Measurements from ENCODE around the gene ENTREP3. TPM values are rescaled to one million over a fixed set of nuclear protein-coding genes. Genes with fewer than 3 reads are reported as not detected.

ENTREP3 gene
- total and polyA plus RNA-seq, 7 experiments from 2014 or later = 1.8 to 24.3 (median 11.6) TPM

DNA sequence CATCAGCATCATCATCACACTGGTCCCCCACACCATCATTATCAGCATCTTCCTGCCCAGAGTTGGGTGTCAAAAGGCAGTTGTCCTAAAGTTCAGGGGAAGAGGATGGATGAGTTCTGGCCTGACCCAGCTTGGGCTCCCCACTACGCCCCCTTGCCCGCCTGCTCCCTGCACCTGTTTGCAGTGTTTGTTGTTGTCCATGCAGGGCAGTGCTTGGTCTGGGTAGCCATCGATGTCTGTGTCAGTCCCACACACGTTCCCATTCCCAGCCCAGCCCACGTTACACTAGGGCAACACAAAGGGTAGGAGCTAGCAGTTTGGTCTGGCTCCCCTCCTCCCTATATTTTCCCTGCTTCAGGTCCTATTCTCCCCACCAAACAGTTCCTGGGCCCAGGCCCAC lies 54.4 kb downstream of the ENTREP3 start:
- ChIA-PET POLR2A (interaction anchor here (1.2 kb wide), 1 partner anchor 44 kb away, joined by 3 read pairs; no protein-coding TSS in a partner anchor), CTCF (no interaction called here)
- H3K9me3 Mint-ChIP-seq = no peaks in the 10 kb centered on the region
- intact Hi-C loops (cut with micrococcal nuclease) = no loop called here
- peaks cover 0 to 6% (median 0%) of the 10 kb centered on the region in 5 donors for H3K36me3 Mint-ChIP-seq
- ATAC-seq (no peak), DNase-seq (no peak)
- H3K4me3 Mint-ChIP-seq = no peak overlapping the region
- H3K9me3 ChIP-seq (ENCODE audit: control insufficient read depth in 2 of 3, low read length in 3 of 3) = no peaks in the 10 kb centered on the region
- no peaks in the 10 kb centered on the region for H3K36me3 ChIP-seq (ENCODE audit: control insufficient read depth in 2 of 3, insufficient read depth in 3 of 3, low read length in 3 of 3)
- no peaks in the 10 kb centered on the region for H3K4me1 ChIP-seq (ENCODE audit: control insufficient read depth in 2 of 2, insufficient read depth in 2 of 2, low read length in 2 of 2)
- H3K4me3 ChIP-seq (ENCODE audit: low read length) = no peak overlapping the region
- H3K27ac ChIP-seq (ENCODE audit: low read depth, low read length) = no peak overlapping the region
- no peaks in the 10 kb centered on the region for H3K27me3 Mint-ChIP-seq
- H3K4me1 Mint-ChIP-seq = peaks cover 0 to 4% (median 0%) of the 10 kb centered on the region in 7 donors
- H3K27me3 ChIP-seq (ENCODE audit: control insufficient read depth in 2 of 2, insufficient read depth in 2 of 2, low read length in 2 of 2) = no peaks in the 10 kb centered on the region
- H3K27ac Mint-ChIP-seq = no peak overlapping the region

DNA sequence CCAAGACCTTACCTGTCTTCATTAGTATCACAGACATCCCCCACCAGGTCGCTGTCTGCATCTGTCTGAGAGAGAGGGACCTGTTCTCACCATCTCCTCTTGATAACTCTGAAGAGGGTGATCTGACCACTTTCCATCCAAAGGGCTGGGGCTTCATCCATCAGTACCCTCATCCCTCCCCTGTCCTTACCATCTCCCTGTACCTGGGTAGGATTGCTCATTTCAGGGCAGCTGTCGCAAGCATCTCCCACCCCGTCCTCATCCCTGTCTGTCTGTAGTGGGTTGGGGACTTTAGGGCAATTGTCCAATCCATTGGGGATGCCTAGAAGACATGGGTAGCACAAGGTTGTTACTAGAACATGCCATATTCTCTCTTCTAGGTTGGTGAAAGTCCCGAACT lies 55.5 kb downstream of the ENTREP3 start:
- Histone ChIP-seq H3K27ac (ENCODE audit: low read depth, low read length) (no peak overlapping the region), H3K27me3 (ENCODE audit: control insufficient read depth in 2 of 2, insufficient read depth in 2 of 2, low read length in 2 of 2) (no peaks in the 10 kb centered on the region), H3K4me3 (ENCODE audit: low read length) (no peak overlapping the region), H3K4me1 (ENCODE audit: control insufficient read depth in 2 of 2, insufficient read depth in 2 of 2, low read length in 2 of 2) (no peaks in the 10 kb centered on the region), H3K36me3 (ENCODE audit: control insufficient read depth in 2 of 3, insufficient read depth in 3 of 3, low read length in 3 of 3) (no peaks in the 10 kb centered on the region), H3K9me3 (ENCODE audit: control insufficient read depth in 2 of 3, low read length in 3 of 3) (no peaks in the 10 kb centered on the region)
- H3K36me3 Mint-ChIP-seq = peaks cover 0 to 6% (median 0%) of the 10 kb centered on the region in 5 donors
- CTCF ChIA-PET = interaction anchor here (0.6 kb wide), 1 partner anchor 850 kb away, joined by 3 read pairs; no protein-coding TSS in a partner anchor
- H3K9me3 Mint-ChIP-seq = no peaks in the 10 kb centered on the region
- H3K27ac Mint-ChIP-seq = peak overlapping the region in 2 of 9 donors; percentile 48 to 76
- no peaks in the 10 kb centered on the region for H3K27me3 Mint-ChIP-seq
- DNase-seq (no peak), ATAC-seq (no peak)
- intact Hi-C loops (cut with micrococcal nuclease) = no loop called here
- POLR2A ChIA-PET = interaction anchor here (0.6 kb wide), 1 partner anchor 245 kb away, joined by 3 read pairs; no protein-coding TSS in a partner anchor
- no peak overlapping the region for H3K4me3 Mint-ChIP-seq
- H3K4me1 Mint-ChIP-seq = peaks cover 0 to 9% (median 5%) of the 10 kb centered on the region in 7 donors

GRCh38 chr1:155198547-155198906 lies 56.8 kb downstream of the ENTREP3 start:
- Histone ChIP-seq H3K9me3 (ENCODE audit: control insufficient read depth in 2 of 3, low read length in 3 of 3) (no peaks in the 10 kb centered on the region), H3K36me3 (ENCODE audit: control insufficient read depth in 2 of 3, insufficient read depth in 3 of 3, low read length in 3 of 3) (no peaks in the 10 kb centered on the region), H3K4me1 (ENCODE audit: control insufficient read depth in 2 of 2, insufficient read depth in 2 of 2, low read length in 2 of 2) (peaks cover 11% of the 10 kb centered on the region in 2 donors), H3K27ac (ENCODE audit: low read depth, low read length) (no peak overlapping the region), H3K4me3 (ENCODE audit: low read length) (no peak overlapping the region), H3K27me3 (ENCODE audit: control insufficient read depth in 2 of 2, insufficient read depth in 2 of 2, low read length in 2 of 2) (no peaks in the 10 kb centered on the region)
- peaks cover 0 to 2% (median 0%) of the 10 kb centered on the region in 11 donors for H3K9me3 Mint-ChIP-seq
- intact Hi-C loops (cut with micrococcal nuclease) = no loop called here
- no peak for DNase-seq
- peaks cover 0 to 6% (median 0%) of the 10 kb centered on the region in 5 donors for H3K36me3 Mint-ChIP-seq
- H3K27ac Mint-ChIP-seq = no peak overlapping the region
- H3K27me3 Mint-ChIP-seq = no peaks in the 10 kb centered on the region
- CTCF ChIA-PET = no interaction called here
- no peak overlapping the region for H3K4me3 Mint-ChIP-seq
- ATAC-seq = no peak
- H3K4me1 Mint-ChIP-seq = peaks cover 5 to 20% (median 16%) of the 10 kb centered on the region in 7 donors
- POLR2A ChIA-PET = interaction anchor here (0.6 kb wide), 1 partner anchor 1133 kb away, joined by 5 read pairs; no protein-coding TSS in a partner anchor

- peaks cover 0 to 2% (median 0%) of the 10 kb centered on the region in 11 donors for H3K9me3 Mint-ChIP-seq
- H3K4me1 Mint-ChIP-seq = peaks cover 8 to 25% (median 19%) of the 10 kb centered on the region in 7 donors
- ChIA-PET CTCF (no interaction called here), POLR2A (no interaction called here)
- Histone ChIP-seq H3K36me3 (ENCODE audit: control insufficient read depth in 2 of 3, insufficient read depth in 3 of 3, low read length in 3 of 3) (no peaks in the 10 kb centered on the region), H3K9me3 (ENCODE audit: control insufficient read depth in 2 of 3, low read length in 3 of 3) (no peaks in the 10 kb centered on the region), H3K27ac (ENCODE audit: low read depth, low read length) (no peak overlapping the region), H3K4me1 (ENCODE audit: control insufficient read depth in 2 of 2, insufficient read depth in 2 of 2, low read length in 2 of 2) (peaks cover 11 to 16% of the 10 kb centered on the region in 2 donors), H3K27me3 (ENCODE audit: control insufficient read depth in 2 of 2, insufficient read depth in 2 of 2, low read length in 2 of 2) (no peaks in the 10 kb centered on the region), H3K4me3 (ENCODE audit: low read length) (no peak overlapping the region)
- DNase-seq (no peak), ATAC-seq (no peak)
- peaks cover 0 to 6% (median 0%) of the 10 kb centered on the region in 5 donors for H3K36me3 Mint-ChIP-seq
- no peak overlapping the region for H3K4me3 Mint-ChIP-seq
- H3K27ac Mint-ChIP-seq = no peak overlapping the region
- intact Hi-C loops (cut with micrococcal nuclease) = no loop called here
- no peaks in the 10 kb centered on the region for H3K27me3 Mint-ChIP-seq
Observed at GRCh38 chr1:155197901-155198546, 57.3 kb downstream of the ENTREP3 start.

Other genes starting within 250 kb of the ENTREP3 start
- 1 to 10 TPM in 4 of 5 experiments, under 1 TPM in 1; 0.22 to 3.3 (median 2.4) TPM for gene DCST2, start 221.7 kb downstream of the ENTREP3 start, total RNA-seq
- not detected for gene DCST2, start 221.7 kb downstream of the ENTREP3 start, polyA plus RNA-seq
- gene DCST1, start 221.7 kb downstream of the ENTREP3 start, total RNA-seq = under 1 TPM in 3 of 5 experiments, not detected in 2; 0.19 to 0.78 (median 0.42) TPM
- not detected for gene DCST1, start 221.7 kb downstream of the ENTREP3 start, polyA plus RNA-seq
- 10 to 100 TPM; 16.9 to 53.7 (median 28.8) TPM for gene ADAM15, start 204.2 kb downstream of the ENTREP3 start, total RNA-seq
- 1 to 10 TPM; 5.8 to 8.5 TPM for gene ADAM15, start 204.2 kb downstream of the ENTREP3 start, polyA plus RNA-seq
- 1 to 10 TPM; 3.9 to 9.4 (median 7.7) TPM for gene EFNA4, start 191.7 kb downstream of the ENTREP3 start, total RNA-seq
- 1 to 10 TPM; 2.1 to 3.9 TPM for gene EFNA4, start 191.7 kb downstream of the ENTREP3 start, polyA plus RNA-seq
- 1 to 10 TPM in 4 of 5 experiments, under 1 TPM in 1; 0.42 to 4.0 (median 2.7) TPM for gene EFNA3, start 176.6 kb downstream of the ENTREP3 start, total RNA-seq
- gene EFNA3, start 176.6 kb downstream of the ENTREP3 start, polyA plus RNA-seq = under 1 TPM; 0.51 to 0.72 TPM
- 1 to 10 TPM in 4 of 5 experiments, not detected in 1; 4.0 to 7.3 (median 5.6) TPM for gene EFNA1, start 127.6 kb downstream of the ENTREP3 start, total RNA-seq
- gene EFNA1, start 127.6 kb downstream of the ENTREP3 start, polyA plus RNA-seq = 10 to 100 TPM; 11.1 to 16.8 TPM
- 10 to 100 TPM; 21.1 to 35.6 (median 24.3) TPM for gene SLC50A1, start 119.6 kb downstream of the ENTREP3 start, total RNA-seq
- 10 to 100 TPM; 51.0 to 64.8 TPM for gene SLC50A1, start 119.6 kb downstream of the ENTREP3 start, polyA plus RNA-seq
- gene DPM3, start 115.0 kb downstream of the ENTREP3 start, total RNA-seq = 10 to 100 TPM; 29.1 to 50.4 (median 43.8) TPM
- 100 to 1,000 TPM in 1 of 2 donors, 10 to 100 TPM in 1; 99.2 to 128 TPM for gene DPM3, start 115.0 kb downstream of the ENTREP3 start, polyA plus RNA-seq
- gene KRTCAP2, start 82.2 kb downstream of the ENTREP3 start, total RNA-seq = 100 to 1,000 TPM in 4 of 5 experiments, 10 to 100 TPM in 1; 97.4 to 236 (median 155) TPM
- 100 to 1,000 TPM; 450 to 469 TPM for gene KRTCAP2, start 82.2 kb downstream of the ENTREP3 start, polyA plus RNA-seq
- 10 to 100 TPM in 1 of 5 experiments, 1 to 10 TPM in 4; 3.5 to 21.9 (median 4.1) TPM for gene TRIM46, start 81.6 kb downstream of the ENTREP3 start, total RNA-seq
- gene TRIM46, start 81.6 kb downstream of the ENTREP3 start, polyA plus RNA-seq = 1 to 10 TPM in 1 of 2 donors, under 1 TPM in 1; 0.69 to 1.3 TPM
- 10 to 100 TPM; 26.0 to 35.9 (median 28.1) TPM for gene THBS3, start 47.6 kb downstream of the ENTREP3 start, total RNA-seq
- 1 to 10 TPM in 1 of 2 donors, under 1 TPM in 1; 0.87 to 2.6 TPM for gene THBS3, start 47.6 kb downstream of the ENTREP3 start, polyA plus RNA-seq
- gene MTX1, start 46.8 kb downstream of the ENTREP3 start, total RNA-seq = 10 to 100 TPM; 19.5 to 40.8 (median 22.0) TPM
- 10 to 100 TPM; 48.9 to 49.9 TPM for gene MTX1, start 46.8 kb downstream of the ENTREP3 start, polyA plus RNA-seq
- gene SCAMP3, start 6.9 kb upstream of the ENTREP3 start, total RNA-seq = 100 to 1,000 TPM in 3 of 5 experiments, 10 to 100 TPM in 2; 50.8 to 118 (median 100) TPM
- 100 to 1,000 TPM; 141 to 219 TPM for gene SCAMP3, start 6.9 kb upstream of the ENTREP3 start, polyA plus RNA-seq
- 100 to 1,000 TPM in 2 of 5 experiments, 10 to 100 TPM in 3; 72.2 to 137 (median 94.7) TPM for gene CLK2, start 18.0 kb upstream of the ENTREP3 start, total RNA-seq
- 10 to 100 TPM; 16.7 to 31.0 TPM for gene CLK2, start 18.0 kb upstream of the ENTREP3 start, polyA plus RNA-seq
- 1 to 10 TPM; 1.6 to 3.3 (median 2.8) TPM for gene HCN3, start 22.0 kb upstream of the ENTREP3 start, total RNA-seq
- under 1 TPM in 1 of 2 donors, not detected in 1; 0.07 TPM for gene HCN3, start 22.0 kb upstream of the ENTREP3 start, polyA plus RNA-seq
- not detected for gene PKLR, start 46.0 kb upstream of the ENTREP3 start, total RNA-seq
- under 1 TPM in 1 of 2 donors, not detected in 1; 0.06 TPM for gene PKLR, start 46.0 kb upstream of the ENTREP3 start, polyA plus RNA-seq
- gene FDPS, start 53.4 kb upstream of the ENTREP3 start, total RNA-seq = 100 to 1,000 TPM in 1 of 5 experiments, 10 to 100 TPM in 4; 58.5 to 193 (median 79.0) TPM
- gene FDPS, start 53.4 kb upstream of the ENTREP3 start, polyA plus RNA-seq = 100 to 1,000 TPM in 1 of 2 donors, 10 to 100 TPM in 1; 99.3 to 102 TPM
- 10 to 100 TPM; 14.9 to 26.8 (median 15.7) TPM for gene RUSC1, start 65.4 kb upstream of the ENTREP3 start, total RNA-seq
- gene RUSC1, start 65.4 kb upstream of the ENTREP3 start, polyA plus RNA-seq = 1 to 10 TPM; 6.8 to 7.7 TPM

Data from naive thymus-derived CD4-positive, alpha-beta T cell (primary cell).